ENCODE results near the gene FHOD3.
"Not testable (repeated sequence)": the region's sequence is repeated elsewhere in the genome, so short reads cannot be mapped to it uniquely, and the experiment has no call there.

The FHOD3 gene

DNA sequence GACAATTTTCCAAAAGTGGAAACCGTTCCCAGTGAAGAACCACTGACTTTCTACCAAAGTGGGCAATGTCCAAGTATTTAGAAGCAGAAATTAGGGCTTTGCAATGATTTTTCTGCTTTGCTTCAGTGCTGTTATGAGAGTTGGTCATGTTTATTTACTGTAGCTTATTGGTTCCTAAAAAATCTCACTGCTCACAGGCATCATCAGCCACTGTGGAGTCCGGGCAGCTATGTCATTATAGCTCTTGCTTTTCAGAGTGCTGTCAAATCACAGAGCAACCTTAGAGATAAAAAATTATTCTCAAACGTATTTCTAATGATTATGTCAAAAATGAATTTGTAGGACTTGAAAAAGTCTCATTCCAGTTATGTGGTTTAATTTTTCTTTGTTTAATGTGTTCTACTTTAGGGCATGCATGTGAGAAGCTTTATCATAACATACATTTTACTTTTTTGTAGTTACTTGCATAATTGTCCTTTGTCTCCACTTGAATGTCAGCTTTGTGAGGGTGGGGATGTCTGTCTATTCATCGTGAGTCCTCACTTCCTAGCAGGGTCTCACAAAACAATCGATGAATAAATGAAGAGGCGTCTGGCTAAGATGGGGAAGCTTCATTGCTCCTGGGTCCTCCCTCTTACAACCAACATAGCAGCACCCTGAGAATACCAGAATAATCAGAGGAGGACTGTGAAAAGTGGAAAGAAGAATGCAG lies 413.7 kb downstream of the FHOD3 start:
- no peak for DNase-seq (ENCODE audit: low spot score)

- no peak for DNase-seq (ENCODE audit: low spot score)
Measured at GRCh38 chr18:36711813-36712444, 414.4 kb downstream of the FHOD3 start.

DNA sequence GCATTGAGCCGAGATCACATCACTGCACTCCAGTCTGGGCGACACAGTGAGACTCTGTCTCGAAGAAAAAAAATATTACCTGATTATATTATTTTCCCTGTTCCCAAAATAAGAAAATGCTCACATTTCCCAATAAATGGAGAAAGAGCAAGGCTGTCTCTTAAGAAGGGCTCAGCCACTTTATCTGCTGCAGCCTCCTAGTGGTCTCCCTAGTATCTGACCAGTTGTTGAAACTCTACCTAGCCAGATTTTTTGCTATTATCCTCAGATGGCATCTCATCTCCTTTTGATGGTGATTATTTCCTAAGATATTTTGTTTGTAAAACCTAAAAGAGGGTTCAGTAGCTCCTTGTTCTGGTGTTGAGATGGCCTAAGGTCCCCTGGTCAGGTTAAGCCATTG lies 417.0 kb downstream of the FHOD3 start:
- no peak for DNase-seq (ENCODE audit: low spot score)

DNA sequence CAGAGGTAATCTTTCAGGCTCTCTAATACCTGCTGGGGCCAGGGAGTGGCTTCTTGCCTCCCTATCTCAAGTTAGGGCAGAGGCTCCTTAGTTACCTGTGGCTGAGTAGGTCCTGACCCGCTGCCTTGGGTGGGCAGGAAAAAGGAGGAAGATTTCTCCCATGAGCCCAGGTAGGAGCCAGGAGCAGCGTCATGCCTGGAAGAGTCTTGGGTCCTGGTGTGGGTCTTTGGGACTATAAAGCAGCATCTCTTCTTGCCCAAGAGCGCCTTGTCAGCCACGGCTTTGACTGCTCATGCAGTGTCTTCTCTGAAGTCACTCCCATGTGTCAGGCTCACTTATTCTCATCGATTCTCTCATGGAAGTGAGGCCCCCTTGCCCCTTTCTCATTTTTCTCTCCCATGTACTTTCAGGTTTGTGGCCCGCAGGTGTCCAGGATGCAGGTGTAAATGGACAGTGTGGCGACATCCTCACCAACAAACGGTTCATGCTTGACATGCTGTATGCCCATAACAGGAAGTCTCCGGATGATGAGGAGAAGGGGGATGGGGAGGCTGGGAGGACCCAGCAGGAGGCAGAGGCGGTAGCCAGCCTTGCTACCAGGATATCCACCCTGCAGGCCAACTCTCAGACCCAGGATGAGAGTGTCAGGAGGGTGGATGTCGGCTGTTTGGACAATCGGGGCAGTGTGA lies 420.1 kb downstream of the FHOD3 start:
- DNase-seq (ENCODE audit: low spot score) = no peak

GRCh38 chr18:36718705-36719328 lies 421.3 kb downstream of the FHOD3 start:
- DNase-seq (ENCODE audit: low spot score) = no peak

DNA sequence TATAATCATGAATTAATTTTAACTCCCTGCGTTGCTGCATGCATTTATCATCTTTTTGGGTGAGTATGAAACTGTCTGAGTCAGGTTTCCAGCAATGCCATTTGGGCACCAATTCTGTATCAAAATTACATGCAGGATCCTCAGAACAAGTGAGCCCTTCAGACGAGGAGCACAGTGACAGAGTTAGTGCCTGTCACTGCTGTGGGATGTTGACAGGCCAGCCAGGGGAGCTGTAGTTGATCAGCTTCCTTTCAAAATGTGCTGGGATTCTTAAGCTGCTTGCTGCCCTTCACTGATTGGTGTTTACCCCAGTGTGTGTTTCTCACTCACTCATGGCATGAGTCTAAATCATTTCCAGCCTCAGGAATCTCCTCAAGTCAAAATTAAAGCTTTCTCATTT lies 422.1 kb downstream of the FHOD3 start:
- no peak for DNase-seq (ENCODE audit: low spot score)

GRCh38 chr18:36721351-36721750 lies 423.8 kb downstream of the FHOD3 start:
- DNase-seq (ENCODE audit: low spot score) = not testable (repeated sequence)

DNA sequence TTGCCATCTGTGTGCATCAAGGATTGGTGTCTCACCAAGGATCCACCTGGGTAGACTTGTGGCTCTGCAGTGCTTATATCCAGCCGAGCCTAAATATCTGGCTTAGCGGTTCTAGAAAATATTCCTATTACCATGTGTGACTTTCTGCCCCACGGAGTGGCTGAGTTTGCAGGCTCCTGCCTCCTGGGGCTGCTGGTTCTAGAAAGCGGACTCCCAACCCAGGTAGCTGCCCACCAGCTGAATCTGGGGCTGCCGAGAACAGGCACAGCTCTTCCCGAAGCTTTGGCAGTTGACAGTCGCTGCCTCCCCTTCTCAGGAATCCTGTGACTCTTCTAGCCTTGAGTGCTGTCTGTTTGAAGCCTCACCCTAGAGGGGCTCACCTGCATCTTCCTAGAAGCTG lies 426.7 kb downstream of the FHOD3 start:
- no peak for DNase-seq (ENCODE audit: low spot score)

GRCh38 chr18:36724591-36725001 lies 427.1 kb downstream of the FHOD3 start:
- DNase-seq (ENCODE audit: low spot score) = no peak

- no peak for DNase-seq (ENCODE audit: low spot score)
Measured at GRCh38 chr18:36728345-36728744, 430.8 kb downstream of the FHOD3 start.

DNA sequence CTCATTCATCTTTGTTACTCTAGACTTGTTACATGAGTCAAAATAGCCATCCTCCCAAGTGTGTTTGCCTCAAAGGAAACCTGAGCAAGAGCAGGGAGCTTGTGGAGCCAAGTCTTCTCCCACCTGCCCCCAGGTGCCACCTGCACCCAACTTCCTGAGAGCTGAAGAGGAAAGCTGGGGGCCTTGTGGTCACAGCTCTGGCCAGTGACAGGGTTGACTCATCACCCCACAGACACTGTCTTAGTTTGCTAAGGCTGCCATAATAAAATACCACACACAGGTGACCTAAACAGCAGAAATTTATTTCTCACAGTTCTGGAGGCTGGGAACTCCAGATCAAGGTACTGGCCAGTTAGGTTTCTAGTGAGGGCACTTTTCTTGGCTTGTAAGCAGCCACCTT lies 431.7 kb downstream of the FHOD3 start:
- no peak for DNase-seq (ENCODE audit: low spot score)

DNA sequence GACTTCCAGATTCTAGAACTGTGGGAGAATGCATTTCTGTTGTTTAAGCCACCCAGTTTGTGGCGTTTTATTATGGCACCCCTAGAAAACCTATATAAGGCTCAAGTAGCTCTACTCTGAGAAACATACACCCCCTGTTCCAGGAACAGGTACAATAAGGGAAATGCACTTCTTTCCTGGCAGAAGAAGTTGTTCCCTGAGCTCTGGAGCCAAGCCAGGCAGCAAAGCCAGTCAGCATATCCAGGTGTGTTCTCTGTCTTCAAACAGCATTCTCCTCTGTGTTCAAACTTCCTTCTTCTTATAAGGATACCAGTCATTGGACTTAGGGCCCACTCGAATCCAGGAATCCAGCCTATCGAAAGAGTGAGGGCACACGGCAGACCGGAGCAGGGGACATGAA lies 434.8 kb downstream of the FHOD3 start:
- no peak for DNase-seq (ENCODE audit: low spot score)

GRCh38 chr18:36733150-36733549 lies 435.6 kb downstream of the FHOD3 start:
- DNase-seq (ENCODE audit: low spot score) = no peak

DNA sequence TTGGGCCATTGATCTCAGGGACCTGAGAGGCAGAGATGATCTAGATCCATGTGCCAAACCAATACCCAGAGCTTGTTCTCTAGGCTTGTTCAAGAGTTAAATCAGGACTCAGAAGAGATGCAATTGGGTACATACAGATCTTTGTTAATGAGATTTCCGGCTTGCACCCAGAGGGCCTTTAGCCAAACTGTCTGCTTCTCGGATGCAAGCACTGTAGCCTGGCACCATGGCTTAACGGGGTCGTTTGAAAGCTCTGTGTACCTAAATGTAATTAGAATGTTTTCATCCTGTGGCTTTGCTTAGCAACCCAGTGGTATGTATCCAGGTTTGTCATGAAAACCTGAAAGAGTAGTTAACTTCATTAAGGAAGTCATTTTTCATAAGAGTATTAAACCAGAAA lies 437.1 kb downstream of the FHOD3 start:
- DNase-seq (ENCODE audit: low spot score) = no peak

- DNase-seq (ENCODE audit: low spot score) = no peak
Measured at GRCh38 chr18:36735130-36735529, 437.6 kb downstream of the FHOD3 start.

GRCh38 chr18:36736094-36736493 lies 438.6 kb downstream of the FHOD3 start:
- DNase-seq (ENCODE audit: low spot score) = no peak

GRCh38 chr18:36737316-36737715 lies 439.8 kb downstream of the FHOD3 start:
- no peak for DNase-seq (ENCODE audit: low spot score)

GRCh38 chr18:36744261-36744876 lies 446.9 kb downstream of the FHOD3 start:
- no peak for DNase-seq (ENCODE audit: low spot score)

GRCh38 chr18:36745219-36745975 lies 447.9 kb downstream of the FHOD3 start:
- no peak for DNase-seq (ENCODE audit: low spot score)

DNA sequence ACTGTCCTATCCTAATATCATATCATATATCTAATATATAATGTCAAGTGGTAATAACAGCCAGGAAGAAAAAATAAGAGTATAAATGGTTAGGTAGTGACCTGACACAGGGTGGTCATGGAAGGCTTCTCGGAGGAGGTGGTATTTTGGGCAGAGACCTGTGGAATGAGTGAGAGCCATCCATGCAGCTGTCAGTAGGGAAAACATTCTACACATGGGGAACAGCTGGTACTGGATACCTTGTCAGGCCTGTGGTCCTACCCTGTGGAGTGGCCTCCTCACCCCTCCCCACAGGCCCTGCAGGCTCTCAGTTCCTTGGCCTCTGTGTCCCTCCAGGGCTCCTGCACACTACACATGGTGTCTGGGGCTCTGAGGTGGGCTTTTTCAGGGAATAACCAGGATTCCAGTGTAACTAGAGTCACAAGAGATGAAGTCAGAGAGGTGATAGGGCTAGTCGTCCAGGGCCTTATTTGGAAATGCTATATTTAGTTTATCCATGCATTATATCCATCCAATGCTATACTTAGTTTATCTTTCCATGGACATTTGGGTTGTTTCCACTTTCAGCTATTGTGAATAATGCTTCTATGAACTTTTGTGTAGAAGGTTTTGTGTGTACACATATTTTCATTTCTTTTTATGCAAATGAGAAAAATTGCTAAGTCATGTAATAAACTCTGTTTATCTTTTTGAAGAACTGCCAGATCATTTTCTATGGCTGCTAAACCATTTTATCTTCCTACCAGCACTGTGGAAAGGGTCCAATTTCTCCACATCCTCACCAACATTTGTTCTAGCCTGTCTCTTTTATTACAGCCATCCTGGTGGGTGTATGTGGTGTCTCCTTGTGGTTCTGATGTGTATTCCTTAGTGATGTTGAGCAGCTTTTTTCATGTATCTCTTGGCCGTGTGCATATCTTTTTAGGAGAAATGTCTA lies 455.7 kb downstream of the FHOD3 start:
- no peak for DNase-seq (ENCODE audit: low spot score)

DNA sequence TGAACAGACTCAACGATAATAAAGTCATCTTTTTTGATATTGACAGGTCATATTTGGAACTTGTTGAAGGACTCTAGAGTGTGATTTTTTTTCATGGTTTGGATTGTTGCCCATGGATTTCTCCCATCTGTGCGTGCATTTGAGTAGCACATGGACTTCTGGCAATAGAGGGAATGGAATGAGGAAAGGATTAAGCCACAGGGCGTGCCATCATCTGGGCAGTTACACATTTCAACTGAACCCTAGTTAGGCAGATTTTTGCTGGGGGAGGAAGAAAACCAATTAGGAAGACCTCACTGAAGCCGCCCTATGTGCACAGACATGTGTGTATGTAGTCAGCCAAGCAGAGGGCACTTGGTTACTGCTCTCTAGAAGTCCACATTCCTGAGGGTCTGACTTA lies 458.7 kb downstream of the FHOD3 start:
- no peak for DNase-seq (ENCODE audit: low spot score)
